NCI-H1417 treated with DMSO at 0.1 percent for 48 hours (cell line): ENCODE measurements around the gene ACVR1.
"Not testable (repeated sequence)": the region's sequence is repeated elsewhere in the genome, so short reads cannot be mapped to it uniquely, and the experiment has no call there.

Source experiments
- DNase-seq: peaks from one replicate; lab custom pipeline; 2025; lab: John Stamatoyannopoulos, UW

Gene ACVR1

GRCh38 chr2:157756447-157756846, 119.7 kb downstream of the ACVR1 start:
- DNase-seq, result not testable (repeated sequence)

GRCh38 chr2:157751462-157752058, 124.6 kb downstream of the ACVR1 start:
- no peak for DNase-seq

DNA sequence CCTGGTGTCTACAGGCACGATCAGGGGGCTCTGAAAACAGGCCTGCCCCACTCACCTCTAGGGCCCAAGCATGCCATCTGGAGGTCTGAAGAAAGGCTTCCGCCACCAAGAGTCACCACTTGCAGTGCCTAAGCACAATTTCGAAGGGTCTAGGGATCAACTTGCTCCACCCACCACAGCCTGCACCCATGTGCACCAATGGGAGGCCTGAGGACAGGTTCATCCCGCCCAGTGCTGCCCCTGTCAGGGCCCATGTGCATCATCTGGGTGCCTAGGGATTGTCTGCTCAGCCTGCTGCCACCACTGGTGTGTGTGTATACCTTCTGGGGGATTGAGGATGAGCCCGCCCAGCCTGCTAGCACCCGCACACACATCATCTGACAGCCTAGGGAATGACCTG, 126.4 kb downstream of the ACVR1 start:
- DNase-seq, result no peak

- DNase-seq, result no peak
Observed at GRCh38 chr2:157748371-157749142, 127.6 kb downstream of the ACVR1 start.

GRCh38 chr2:157747695-157748370, 128.3 kb downstream of the ACVR1 start:
- DNase-seq, result no peak

GRCh38 chr2:157747280-157747679, 128.8 kb downstream of the ACVR1 start:
- DNase-seq, result no peak

DNA sequence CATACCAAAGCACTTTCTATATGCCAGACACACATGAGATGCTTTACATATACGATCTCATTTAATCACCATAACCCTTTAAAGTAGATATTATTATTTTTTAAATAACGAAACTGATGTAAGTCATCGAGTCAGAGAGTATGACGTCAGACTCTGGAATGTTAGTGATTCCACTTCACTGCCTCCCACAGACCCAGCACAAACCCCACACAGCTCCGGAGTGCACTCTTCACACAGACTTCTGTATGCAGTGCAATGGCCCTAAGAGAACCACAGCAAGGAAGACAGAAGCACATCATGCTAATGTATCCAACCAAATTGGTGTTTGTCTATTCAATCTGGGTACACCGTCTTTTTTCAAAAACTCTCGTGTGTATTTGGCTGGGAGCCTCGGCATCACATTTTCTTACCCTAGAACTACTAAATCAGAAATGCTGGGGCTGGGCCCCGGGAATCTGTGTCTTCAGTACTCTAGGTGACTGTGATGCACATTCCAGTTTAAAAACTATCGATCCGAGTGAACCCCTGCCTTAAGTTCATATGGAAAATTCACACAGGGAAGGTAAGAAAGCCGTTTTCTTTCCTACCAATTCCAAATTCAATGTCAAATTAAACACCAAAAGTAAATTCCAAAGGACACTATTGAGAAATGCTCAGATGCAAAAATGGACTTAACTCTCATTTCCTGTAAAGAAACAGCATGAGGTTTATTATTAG, 129.7 kb downstream of the ACVR1 start:
- no peak for DNase-seq

DNA sequence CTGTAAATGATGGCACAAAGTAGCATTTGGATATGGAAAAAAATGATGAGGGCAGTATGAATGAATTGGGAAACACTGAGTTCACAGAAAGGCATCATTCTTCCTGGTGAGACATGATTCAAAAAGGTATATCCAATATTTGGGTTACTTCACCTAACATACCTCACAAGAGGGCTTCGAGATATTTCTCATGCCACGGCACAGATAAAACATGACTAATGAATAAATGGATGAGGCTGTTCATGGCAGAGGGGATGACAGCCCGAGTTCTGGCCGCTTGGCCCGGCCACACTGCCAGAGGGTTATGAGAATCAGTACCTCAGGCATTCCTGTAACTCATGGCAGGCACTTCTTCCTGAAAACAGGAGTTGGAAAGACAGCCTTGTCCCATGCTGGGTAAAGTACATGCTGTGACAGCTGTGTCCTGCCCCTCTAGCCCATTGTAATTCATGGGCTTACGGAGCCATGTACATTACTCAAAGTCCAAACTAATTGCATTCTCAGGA, 131.5 kb downstream of the ACVR1 start:
- no peak for DNase-seq

GRCh38 chr2:157743051-157743450, 133.1 kb downstream of the ACVR1 start:
- DNase-seq, result no peak

GRCh38 chr2:157741819-157742484, 134.2 kb downstream of the ACVR1 start:
- no peak for DNase-seq

- DNase-seq, result no peak
Observed at GRCh38 chr2:157737656-157738055, 138.5 kb downstream of the ACVR1 start.

DNA sequence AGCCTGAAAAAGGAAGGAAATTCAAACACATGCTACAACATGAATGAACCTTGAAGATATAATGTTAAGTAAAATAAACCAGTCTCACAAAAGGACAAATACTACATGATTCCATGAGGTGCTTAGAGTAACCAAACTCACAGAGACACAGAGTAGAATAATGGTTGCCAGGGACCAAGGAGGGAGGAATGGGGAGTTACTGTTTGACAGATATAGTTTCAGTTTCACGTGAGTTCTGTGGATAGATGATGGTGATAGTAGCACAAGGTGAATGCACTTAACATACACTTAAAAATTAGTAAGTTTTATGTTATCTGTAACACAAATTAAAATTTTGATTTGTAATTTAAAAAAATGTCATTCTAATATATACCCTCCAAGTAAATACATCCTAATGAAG, 140.6 kb downstream of the ACVR1 start:
- DNase-seq, result no peak

- no peak for DNase-seq
Observed at GRCh38 chr2:157733263-157733662, 142.9 kb downstream of the ACVR1 start.

DNA sequence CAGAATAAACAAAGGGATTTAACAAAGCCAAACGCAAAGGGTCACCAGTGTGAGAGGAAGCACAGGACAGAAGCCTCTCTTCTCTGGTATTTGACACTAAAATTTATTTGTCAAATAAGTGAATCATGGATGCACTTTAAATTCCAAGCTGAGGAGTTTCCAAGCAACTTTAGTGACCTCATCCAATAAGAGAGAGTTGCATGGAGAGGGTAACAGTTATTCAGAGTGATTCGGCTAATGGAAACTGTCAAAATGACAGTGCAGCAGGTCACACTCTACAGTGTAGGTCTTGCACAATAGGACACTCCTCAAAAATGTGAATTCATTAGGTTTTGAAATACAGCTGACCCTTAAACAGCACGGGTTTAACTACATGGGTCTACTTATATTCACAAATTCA, 143.5 kb downstream of the ACVR1 start:
- DNase-seq, result no peak

DNA sequence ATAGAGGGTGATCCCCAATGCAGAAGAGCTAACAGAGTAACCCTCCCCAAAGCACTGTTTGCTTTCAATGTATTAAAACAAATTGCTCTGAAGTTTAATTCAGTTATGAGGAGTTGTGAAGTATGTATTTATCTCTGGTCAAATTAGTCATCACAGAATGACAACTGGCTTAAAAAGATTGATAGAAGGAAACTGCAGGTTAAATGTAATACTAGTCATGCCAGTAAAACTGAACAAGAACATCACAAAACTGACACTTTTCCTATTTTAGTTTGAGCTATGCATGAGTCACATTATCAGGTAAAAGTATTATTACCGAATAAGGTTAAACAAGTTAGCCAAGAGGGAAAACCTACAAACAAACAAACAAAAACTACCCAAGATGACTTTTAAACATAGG, 148.4 kb downstream of the ACVR1 start:
- DNase-seq, result no peak

DNA sequence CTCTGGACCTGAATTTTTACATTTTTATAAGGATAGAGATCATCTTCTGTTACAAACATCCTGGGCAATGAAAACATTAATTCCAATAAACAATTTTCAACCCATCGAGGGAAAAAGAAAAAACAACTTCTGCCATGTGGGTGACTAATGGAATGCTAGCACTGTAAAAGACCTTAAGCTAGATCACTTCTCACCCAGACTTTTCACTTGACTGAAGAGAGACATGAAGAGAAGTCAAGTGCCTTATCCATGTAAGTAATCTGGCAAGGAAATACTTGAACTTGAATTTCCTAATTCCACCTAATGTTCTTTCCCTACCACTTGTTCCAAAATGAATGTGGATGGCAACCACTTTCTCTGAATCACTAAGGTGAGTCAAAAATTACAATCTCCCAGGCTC, 149.2 kb downstream of the ACVR1 start:
- DNase-seq, result no peak

GRCh38 chr2:157725846-157726245, 150.3 kb downstream of the ACVR1 start:
- DNase-seq, result no peak

DNA sequence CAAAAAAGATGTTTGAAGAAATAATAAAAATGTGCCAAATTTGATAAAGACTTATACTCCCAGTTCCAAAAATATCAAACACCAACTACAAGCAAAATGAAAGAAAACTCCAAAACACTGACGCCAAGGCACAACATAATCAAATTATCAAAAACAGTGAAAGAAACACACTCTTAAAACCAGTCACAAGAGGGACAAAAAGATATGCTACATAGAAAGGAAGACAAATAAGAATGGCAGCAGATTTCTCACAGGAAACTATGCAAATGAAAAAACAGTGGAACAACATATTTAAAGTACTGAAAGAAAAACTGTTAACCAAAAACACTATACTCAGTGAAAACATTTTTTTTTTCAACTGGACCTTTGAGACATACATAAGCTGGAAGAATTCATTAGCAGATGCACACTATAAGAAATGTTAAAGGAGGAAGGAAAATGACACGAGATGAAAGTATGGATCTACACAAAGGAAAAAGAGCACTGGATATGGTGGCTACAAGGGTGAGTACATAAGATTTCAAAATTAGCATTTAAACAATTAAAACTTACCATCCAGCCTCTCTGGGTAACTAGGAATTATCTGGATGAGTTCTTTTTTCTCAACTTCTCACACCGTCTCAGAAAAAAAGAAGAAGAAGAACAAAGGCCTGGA, 153.4 kb downstream of the ACVR1 start:
- no peak for DNase-seq

- DNase-seq, result no peak
Observed at GRCh38 chr2:157720504-157720903, 155.6 kb downstream of the ACVR1 start.

- DNase-seq, result not testable (repeated sequence)
Observed at GRCh38 chr2:157704653-157705052, 171.5 kb downstream of the ACVR1 start.

DNA sequence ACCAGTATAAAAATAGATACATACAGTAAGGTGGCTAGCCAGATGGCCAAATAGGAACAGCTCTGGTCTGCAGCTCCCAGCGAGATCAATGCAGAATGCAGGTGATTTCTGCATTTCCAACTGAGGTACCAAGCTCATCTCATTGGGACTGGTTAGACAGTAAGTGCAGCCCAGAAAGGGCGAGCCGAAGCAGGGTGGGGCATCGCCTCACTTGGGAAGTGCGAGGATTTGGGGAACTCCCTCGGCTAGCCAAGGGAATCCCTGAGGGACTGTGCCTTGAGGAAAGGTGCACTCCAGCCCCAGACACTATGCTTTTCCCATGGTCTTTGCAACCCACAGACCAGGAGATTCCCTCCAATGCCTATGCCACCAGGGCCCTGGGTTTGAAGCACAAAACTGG, 172.0 kb downstream of the ACVR1 start:
- DNase-seq, result not testable (repeated sequence)
